ENCODE data around the gene LGALS1. TPM values are rescaled to one million over a fixed set of nuclear protein-coding genes. Genes with fewer than 3 reads are reported as not detected.

The LGALS1 gene
- total and polyA plus RNA-seq, 4 donors: 35.6 to 138 (median 91.6) TPM

DNA sequence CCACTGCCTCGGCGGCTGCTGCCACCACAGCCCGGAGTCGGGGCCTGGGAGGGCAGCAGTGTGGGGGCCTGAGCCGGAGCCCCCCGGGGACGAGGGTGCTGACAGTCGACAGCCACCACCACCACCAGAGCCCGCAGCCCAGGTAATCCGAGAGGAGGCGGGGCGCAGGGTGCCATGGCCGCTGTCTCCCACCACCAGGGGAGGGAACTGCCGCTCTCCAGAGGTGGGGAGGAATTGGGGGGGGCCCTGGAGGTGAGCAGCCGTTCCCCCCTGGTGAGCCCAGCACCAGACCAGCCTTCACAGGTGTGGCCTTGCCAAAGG is 34.0 kb downstream of the LGALS1 start:
- H3K9me3 ChIP-seq (ENCODE audit: control insufficient read depth in 4 of 4, low read length in 3 of 4): no peaks in the 10 kb centered on the region
- H3K27me3 ChIP-seq (ENCODE audit: control insufficient read depth in 4 of 4, insufficient read depth in 4 of 4, low read length in 3 of 4): no peaks in the 10 kb centered on the region
- no peak overlapping the region for H3K9ac ChIP-seq (ENCODE audit: low read depth in 1 of 2, low read length in 2 of 2)
- peaks cover 0 to 2% (median under 1%) of the 10 kb centered on the region in 4 donors for H3K4me1 ChIP-seq (ENCODE audit: control insufficient read depth in 4 of 4, insufficient read depth in 4 of 4, low read length in 3 of 4)
- WGBS: 97% methylated on average over 15 of the region's 15 CpGs
- H3K36me3 ChIP-seq (ENCODE audit: control insufficient read depth in 4 of 4, insufficient read depth in 3 of 4, low read depth in 1 of 4, low read length in 3 of 4): no peaks in the 10 kb centered on the region
- H3K4me3 ChIP-seq (ENCODE audit: low read depth in 1 of 3, low read length in 3 of 3): no peak overlapping the region
- H3K27ac ChIP-seq (ENCODE audit: low read depth in 1 of 2, low read length in 2 of 2): no peak overlapping the region
- no peak for DNase-seq (ENCODE audit: low spot score)
- TF ChIP-seq, protein P1, sequence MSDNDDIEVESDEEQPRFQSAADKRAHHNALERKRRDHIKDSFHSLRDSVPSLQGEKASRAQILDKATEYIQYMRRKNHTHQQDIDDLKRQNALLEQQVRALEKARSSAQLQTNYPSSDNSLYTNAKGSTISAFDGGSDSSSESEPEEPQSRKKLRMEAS (IDR thresholded peaks at IDR 0.05): no peak
- TF ChIP-seq, protein P2, sequence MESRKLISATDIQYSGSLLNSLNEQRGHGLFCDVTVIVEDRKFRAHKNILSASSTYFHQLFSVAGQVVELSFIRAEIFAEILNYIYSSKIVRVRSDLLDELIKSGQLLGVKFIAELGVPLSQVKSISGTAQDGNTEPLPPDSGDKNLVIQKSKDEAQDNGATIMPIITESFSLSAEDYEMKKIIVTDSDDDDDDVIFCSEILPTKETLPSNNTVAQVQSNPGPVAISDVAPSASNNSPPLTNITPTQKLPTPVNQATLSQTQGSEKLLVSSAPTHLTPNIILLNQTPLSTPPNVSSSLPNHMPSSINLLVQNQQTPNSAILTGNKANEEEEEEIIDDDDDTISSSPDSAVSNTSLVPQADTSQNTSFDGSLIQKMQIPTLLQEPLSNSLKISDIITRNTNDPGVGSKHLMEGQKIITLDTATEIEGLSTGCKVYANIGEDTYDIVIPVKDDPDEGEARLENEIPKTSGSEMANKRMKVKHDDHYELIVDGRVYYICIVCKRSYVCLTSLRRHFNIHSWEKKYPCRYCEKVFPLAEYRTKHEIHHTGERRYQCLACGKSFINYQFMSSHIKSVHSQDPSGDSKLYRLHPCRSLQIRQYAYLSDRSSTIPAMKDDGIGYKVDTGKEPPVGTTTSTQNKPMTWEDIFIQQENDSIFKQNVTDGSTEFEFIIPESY (IDR thresholded peaks at IDR 0.05): no peak
- no peak for TF ChIP-seq HNF4A (conservative IDR thresholded peaks at IDR 0.05)
- TF ChIP-seq, protein P3, sequence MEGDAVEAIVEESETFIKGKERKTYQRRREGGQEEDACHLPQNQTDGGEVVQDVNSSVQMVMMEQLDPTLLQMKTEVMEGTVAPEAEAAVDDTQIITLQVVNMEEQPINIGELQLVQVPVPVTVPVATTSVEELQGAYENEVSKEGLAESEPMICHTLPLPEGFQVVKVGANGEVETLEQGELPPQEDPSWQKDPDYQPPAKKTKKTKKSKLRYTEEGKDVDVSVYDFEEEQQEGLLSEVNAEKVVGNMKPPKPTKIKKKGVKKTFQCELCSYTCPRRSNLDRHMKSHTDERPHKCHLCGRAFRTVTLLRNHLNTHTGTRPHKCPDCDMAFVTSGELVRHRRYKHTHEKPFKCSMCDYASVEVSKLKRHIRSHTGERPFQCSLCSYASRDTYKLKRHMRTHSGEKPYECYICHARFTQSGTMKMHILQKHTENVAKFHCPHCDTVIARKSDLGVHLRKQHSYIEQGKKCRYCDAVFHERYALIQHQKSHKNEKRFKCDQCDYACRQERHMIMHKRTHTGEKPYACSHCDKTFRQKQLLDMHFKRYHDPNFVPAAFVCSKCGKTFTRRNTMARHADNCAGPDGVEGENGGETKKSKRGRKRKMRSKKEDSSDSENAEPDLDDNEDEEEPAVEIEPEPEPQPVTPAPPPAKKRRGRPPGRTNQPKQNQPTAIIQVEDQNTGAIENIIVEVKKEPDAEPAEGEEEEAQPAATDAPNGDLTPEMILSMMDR (IDR thresholded peaks at IDR 0.05; ENCODE audit: low read depth, low read length, missing input control): no peak
- no peak for TF ChIP-seq FOXA1 (IDR thresholded peaks at IDR 0.05)
- no peak for TF ChIP-seq SP1 (IDR thresholded peaks at IDR 0.05)
- no peak for TF ChIP-seq NR2F2 (IDR thresholded peaks at IDR 0.05)
- no peak for TF ChIP-seq RXRA (IDR thresholded peaks at IDR 0.05)
- no peak for TF ChIP-seq GABPA (IDR thresholded peaks at IDR 0.05 in 1 of 2, conservative IDR thresholded peaks at IDR 0.05 in 1 of 2)
- TF ChIP-seq TAF1 (conservative IDR thresholded peaks at IDR 0.05): no peak
- TF ChIP-seq, protein P4, sequence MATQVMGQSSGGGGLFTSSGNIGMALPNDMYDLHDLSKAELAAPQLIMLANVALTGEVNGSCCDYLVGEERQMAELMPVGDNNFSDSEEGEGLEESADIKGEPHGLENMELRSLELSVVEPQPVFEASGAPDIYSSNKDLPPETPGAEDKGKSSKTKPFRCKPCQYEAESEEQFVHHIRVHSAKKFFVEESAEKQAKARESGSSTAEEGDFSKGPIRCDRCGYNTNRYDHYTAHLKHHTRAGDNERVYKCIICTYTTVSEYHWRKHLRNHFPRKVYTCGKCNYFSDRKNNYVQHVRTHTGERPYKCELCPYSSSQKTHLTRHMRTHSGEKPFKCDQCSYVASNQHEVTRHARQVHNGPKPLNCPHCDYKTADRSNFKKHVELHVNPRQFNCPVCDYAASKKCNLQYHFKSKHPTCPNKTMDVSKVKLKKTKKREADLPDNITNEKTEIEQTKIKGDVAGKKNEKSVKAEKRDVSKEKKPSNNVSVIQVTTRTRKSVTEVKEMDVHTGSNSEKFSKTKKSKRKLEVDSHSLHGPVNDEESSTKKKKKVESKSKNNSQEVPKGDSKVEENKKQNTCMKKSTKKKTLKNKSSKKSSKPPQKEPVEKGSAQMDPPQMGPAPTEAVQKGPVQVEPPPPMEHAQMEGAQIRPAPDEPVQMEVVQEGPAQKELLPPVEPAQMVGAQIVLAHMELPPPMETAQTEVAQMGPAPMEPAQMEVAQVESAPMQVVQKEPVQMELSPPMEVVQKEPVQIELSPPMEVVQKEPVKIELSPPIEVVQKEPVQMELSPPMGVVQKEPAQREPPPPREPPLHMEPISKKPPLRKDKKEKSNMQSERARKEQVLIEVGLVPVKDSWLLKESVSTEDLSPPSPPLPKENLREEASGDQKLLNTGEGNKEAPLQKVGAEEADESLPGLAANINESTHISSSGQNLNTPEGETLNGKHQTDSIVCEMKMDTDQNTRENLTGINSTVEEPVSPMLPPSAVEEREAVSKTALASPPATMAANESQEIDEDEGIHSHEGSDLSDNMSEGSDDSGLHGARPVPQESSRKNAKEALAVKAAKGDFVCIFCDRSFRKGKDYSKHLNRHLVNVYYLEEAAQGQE (IDR thresholded peaks at IDR 0.05): no peak
- no peak for TF ChIP-seq RAD21 (IDR thresholded peaks at IDR 0.05)
- no peak for TF ChIP-seq HNF4G (IDR thresholded peaks at IDR 0.05)
- TF ChIP-seq EGR1 (IDR thresholded peaks at IDR 0.05; ENCODE audit: low read depth in 2 of 2): no peak
- no peak for TF ChIP-seq JUND (IDR thresholded peaks at IDR 0.05)
- TF ChIP-seq YY1 (IDR thresholded peaks at IDR 0.05): no peak

DNA sequence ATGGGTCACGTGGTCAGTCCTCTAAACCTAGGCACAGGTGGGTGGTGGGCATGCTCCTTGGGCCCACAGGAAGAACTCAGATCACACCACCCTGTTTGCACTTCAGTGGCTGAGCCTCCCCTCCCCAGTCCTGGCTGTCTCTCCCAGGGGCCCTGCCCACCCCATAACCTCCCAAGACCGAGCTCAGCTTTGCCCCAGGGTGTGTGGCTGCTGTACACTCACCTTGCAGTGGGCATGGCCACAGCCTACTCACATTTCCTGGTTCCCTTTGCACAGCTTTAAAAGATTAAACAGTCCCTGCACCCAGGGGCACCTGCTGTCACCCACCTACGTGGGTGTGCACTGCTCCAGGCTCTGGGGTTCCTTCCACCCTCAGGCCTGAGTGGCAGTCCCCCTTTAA is 35.2 kb downstream of the LGALS1 start:
- Histone ChIP-seq H3K27ac (ENCODE audit: low read depth in 1 of 2, low read length in 2 of 2) (no peak overlapping the region), H3K27me3 (ENCODE audit: control insufficient read depth in 4 of 4, insufficient read depth in 4 of 4, low read length in 3 of 4) (no peaks in the 10 kb centered on the region), H3K9me3 (ENCODE audit: control insufficient read depth in 4 of 4, low read length in 3 of 4) (no peaks in the 10 kb centered on the region), H3K4me3 (ENCODE audit: low read depth in 1 of 3, low read length in 3 of 3) (no peak overlapping the region), H3K36me3 (ENCODE audit: control insufficient read depth in 4 of 4, insufficient read depth in 3 of 4, low read depth in 1 of 4, low read length in 3 of 4) (peaks cover 0 to 1% (median 0%) of the 10 kb centered on the region in 4 donors), H3K9ac (ENCODE audit: low read depth in 1 of 2, low read length in 2 of 2) (no peak overlapping the region), H3K4me1 (ENCODE audit: control insufficient read depth in 4 of 4, insufficient read depth in 4 of 4, low read length in 3 of 4) (no peaks in the 10 kb centered on the region)
- TF ChIP-seq EGR1 (IDR thresholded peaks at IDR 0.05; ENCODE audit: low read depth in 2 of 2) (no peak), TAF1 (conservative IDR thresholded peaks at IDR 0.05) (no peak), GABPA (IDR thresholded peaks at IDR 0.05 in 1 of 2, conservative IDR thresholded peaks at IDR 0.05 in 1 of 2) (no peak), HNF4A (conservative IDR thresholded peaks at IDR 0.05) (no peak)
- TF ChIP-seq, protein P2 (IDR thresholded peaks at IDR 0.05): no peak
- TF ChIP-seq, protein P4 (IDR thresholded peaks at IDR 0.05): no peak
- TF ChIP-seq, protein P1 (IDR thresholded peaks at IDR 0.05): no peak
- WGBS: 93% methylated on average over 3 of the region's 3 CpGs
- no peak for DNase-seq (ENCODE audit: low spot score)
